AG10803 (cell line): Measurements from ENCODE around the gene SLC35B3.

Experiments used
- DNase-seq: peaks from one replicate; pipeline ENCODE4 v3.0.0; 2010; ENCODE audit warnings: low read depth
- H3K4me3 ChIP-seq: 2 replicates; pipeline ENCODE4 v1.5.1; 2011; ENCODE audit warnings: mild to moderate bottlenecking, low read length, control low read depth
- CTCF ChIP-seq: conservative IDR thresholded peaks from 2 replicates; pipeline ENCODE4 v1.5.1; 2011; ENCODE audit warnings: mild to moderate bottlenecking, low read length, control low read depth, inconsistent platforms

The SLC35B3 gene

GRCh38 chr6:8435093-8435844, at the start of gene SLC35B3:
SLC35B3 (minus strand) TSS chr6:8435545.
- TF ChIP-seq CTCF, result no peak
- H3K4me3 ChIP-seq, result peak within 1 kb of the TSS; percentile 98
- peak; percentile 90 for DNase-seq

- DNase-seq, result no peak
- no peak for TF ChIP-seq CTCF
- H3K4me3 ChIP-seq, result no peak overlapping the region
Measured at GRCh38 chr6:8483650-8484049, 48.3 kb upstream of the SLC35B3 start.

GRCh38 chr6:8481727-8482126, 46.4 kb upstream of the SLC35B3 start:
- H3K4me3 ChIP-seq, result no peak overlapping the region
- peak; percentile 51 for TF ChIP-seq CTCF
- DNase-seq, result peak; percentile 15

- no peak for DNase-seq
- no peak for TF ChIP-seq CTCF
- no peak overlapping the region for H3K4me3 ChIP-seq
Measured at GRCh38 chr6:8478418-8478817, 43.1 kb upstream of the SLC35B3 start.

GRCh38 chr6:8476656-8477055, 41.3 kb upstream of the SLC35B3 start:
- no peak for DNase-seq
- no peak overlapping the region for H3K4me3 ChIP-seq
- no peak for TF ChIP-seq CTCF

GRCh38 chr6:8468552-8469356, 33.4 kb upstream of the SLC35B3 start:
- no peak for TF ChIP-seq CTCF
- no peak for DNase-seq
- H3K4me3 ChIP-seq, result no peak overlapping the region

- no peak overlapping the region for H3K4me3 ChIP-seq
- no peak for DNase-seq
- no peak for TF ChIP-seq CTCF
Measured at GRCh38 chr6:8462694-8463093, 27.3 kb upstream of the SLC35B3 start.
